Stomach smooth muscle (tissue), 2 donors: ENCODE measurements around the gene TRIM3.

ENCODE experiments used
- H3K27ac ChIP-seq: one replicate; pipeline ENCODE4 v1.7.0; 2013; ENCODE audit warnings: mild to moderate bottlenecking, low read length, inconsistent platforms
- H3K27me3 ChIP-seq, 2 donors: one replicate each; pipeline ENCODE4 v1.7.0; 2013; ENCODE audit warnings: low read length in 2 of 2; ENCODE audit not compliant: insufficient read depth in 2 of 2, control insufficient read depth in 1 of 2
- H3K36me3 ChIP-seq, 2 donors: one replicate each; pipeline ENCODE4 v1.7.0; 2013; ENCODE audit warnings: low read length in 2 of 2; ENCODE audit not compliant: control insufficient read depth in 2 of 2, insufficient read depth in 2 of 2
- H3K4me1 ChIP-seq: one replicate; pipeline ENCODE4 v1.7.0; 2013; ENCODE audit warnings: low read length; ENCODE audit not compliant: control insufficient read depth, insufficient read depth
- H3K4me3 ChIP-seq, 2 donors: one replicate each; pipeline ENCODE4 v1.7.0; 2013; ENCODE audit warnings: low read length in 2 of 2
- H3K9ac ChIP-seq, 2 donors: one replicate each; pipeline ENCODE4 v1.7.0; 2013; ENCODE audit warnings: low read length in 2 of 2, mild to moderate bottlenecking in 1 of 2
- H3K9me3 ChIP-seq, 2 donors: one replicate each; pipeline ENCODE4 v1.7.0; 2013; ENCODE audit warnings: low read length in 2 of 2; ENCODE audit not compliant: control insufficient read depth in 2 of 2
- donor health status: healthy.
- donor health status: Pancreatic carcinoma.

TRIM3 gene

DNA sequence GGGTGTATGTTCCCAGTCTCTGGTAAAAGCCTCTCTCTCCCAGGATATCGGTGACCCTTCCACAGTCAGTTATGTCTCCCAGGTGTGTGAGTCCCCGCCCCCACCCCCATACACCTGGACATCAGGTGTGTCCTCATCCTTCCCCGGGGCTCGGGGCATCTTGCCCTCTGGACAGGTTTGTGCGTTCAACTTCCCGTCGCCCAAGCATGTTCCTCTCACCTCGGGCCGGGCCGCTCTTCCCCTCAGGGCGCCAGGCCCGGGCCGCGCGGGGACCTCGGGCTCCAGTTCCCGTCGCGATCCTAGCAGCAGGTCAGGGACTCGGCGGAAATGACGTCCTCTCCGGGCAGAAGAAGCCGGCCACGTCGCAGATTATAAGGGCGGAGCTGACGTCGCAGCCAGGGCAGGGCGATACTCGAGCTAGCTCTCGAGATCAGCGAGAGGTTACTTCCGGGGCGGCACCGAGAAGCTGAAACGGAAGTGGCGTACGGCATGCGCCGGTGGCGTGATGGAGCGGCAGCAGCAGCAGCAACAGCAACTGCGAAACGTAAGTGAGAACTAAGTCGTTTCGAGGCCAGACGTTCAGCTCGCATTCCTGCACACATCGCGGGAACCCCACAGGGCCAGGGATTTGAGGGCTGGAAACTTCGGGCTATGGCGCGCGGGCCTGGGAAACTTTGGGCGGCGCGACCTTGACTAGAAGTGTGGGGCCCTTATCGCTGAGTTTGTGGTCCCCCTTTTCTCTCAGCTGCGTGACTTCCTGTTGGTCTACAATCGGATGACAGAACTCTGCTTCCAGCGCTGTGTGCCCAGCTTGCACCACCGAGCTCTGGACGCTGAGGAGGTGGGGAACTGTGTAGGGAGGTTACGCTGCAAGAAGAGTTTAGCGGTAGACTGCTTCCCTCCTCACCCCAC lies 7.5 kb upstream of the TRIM3 start, which contains the start of the genes ARFIP2 and TIMM10B:
ARFIP2 (minus strand) TSS at position 320 of the 912 bp plus-strand sequence. CDS start 910 bp downstream, outside the sequence.
TIMM10B (plus strand) TSS at position 490 of the 912 bp plus-strand sequence; CDS start at position 506, 16 bp downstream.
- Histone ChIP-seq H3K9me3 (no peaks in the 10 kb centered on the region), H3K27me3 (no peaks in the 10 kb centered on the region), H3K27ac (peak within 1 kb of the TSS; percentile 92), H3K4me1 (peaks cover 29% of the 10 kb centered on the region), H3K4me3 (peak within 1 kb of the TSS; percentile 95 to 99), H3K9ac (peak within 1 kb of the TSS; percentile 89 to 98), H3K36me3 (peaks cover 41 to 52% of the 10 kb centered on the region in 2 donors)

DNA sequence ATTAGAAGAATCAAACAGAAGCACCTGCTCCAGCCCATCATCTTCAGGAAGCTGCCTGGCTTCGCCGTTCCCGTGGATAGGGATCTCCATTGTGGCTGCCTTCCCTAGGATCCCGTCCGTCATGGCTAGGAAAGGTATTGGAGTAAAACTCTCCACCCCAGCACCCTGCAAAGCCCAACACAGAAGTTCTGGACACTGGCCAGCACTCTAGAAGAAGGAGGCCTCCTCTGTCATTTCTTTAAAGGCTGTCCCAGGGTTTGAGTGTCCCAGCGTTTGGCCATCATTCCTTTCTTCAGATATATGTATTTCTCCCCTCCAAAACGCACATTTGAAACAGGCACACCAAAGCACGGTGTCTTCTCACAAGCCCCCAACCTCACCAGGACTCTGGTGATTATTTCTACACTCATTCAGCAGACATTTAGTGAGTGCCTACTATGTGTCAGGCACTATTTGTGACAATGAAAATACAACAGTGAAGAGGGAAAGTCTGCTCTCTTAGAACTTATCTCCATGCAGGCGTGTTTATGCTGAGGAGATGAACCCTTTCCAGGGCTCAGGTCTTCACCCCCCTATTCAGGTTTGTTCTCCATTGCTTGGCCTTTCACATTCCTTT lies 6.7 kb upstream of the TRIM3 start:
- Histone ChIP-seq H3K36me3 (peaks cover 36 to 52% of the 10 kb centered on the region in 2 donors), H3K9ac (peak overlapping the region; percentile 89 to 98), H3K4me3 (peak overlapping the region; percentile 95 to 99), H3K27me3 (no peaks in the 10 kb centered on the region), H3K27ac (peak overlapping the region; percentile 92), H3K9me3 (no peaks in the 10 kb centered on the region), H3K4me1 (peaks cover 29% of the 10 kb centered on the region)

DNA sequence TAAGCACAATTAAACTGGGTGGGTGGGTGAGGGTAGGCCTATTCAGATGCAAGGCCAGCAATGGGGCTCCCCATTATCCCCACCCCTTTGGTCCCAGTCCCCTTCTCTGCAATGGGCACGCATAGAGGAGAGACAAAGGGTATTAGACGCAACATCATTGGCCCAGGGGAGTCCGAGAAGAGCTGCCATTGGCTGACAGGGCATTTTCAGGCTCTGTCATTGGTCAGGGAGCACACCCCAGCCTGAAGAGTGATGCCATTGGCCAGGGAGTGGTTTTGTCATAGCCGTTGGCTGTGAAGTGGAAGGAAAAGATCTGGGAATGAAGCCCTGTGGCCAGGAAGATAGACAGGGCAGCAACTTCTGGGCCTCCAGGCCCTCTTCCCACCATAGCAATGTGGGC lies 2.8 kb upstream of the TRIM3 start:
- no peaks in the 10 kb centered on the region for H3K9me3 ChIP-seq
- H3K27ac ChIP-seq: no peak overlapping the region
- no peak overlapping the region for H3K9ac ChIP-seq
- no peaks in the 10 kb centered on the region for H3K27me3 ChIP-seq
- peaks cover 18 to 31% of the 10 kb centered on the region in 2 donors for H3K36me3 ChIP-seq
- H3K4me3 ChIP-seq: no peak overlapping the region
- H3K4me1 ChIP-seq: peaks cover 37% of the 10 kb centered on the region

DNA sequence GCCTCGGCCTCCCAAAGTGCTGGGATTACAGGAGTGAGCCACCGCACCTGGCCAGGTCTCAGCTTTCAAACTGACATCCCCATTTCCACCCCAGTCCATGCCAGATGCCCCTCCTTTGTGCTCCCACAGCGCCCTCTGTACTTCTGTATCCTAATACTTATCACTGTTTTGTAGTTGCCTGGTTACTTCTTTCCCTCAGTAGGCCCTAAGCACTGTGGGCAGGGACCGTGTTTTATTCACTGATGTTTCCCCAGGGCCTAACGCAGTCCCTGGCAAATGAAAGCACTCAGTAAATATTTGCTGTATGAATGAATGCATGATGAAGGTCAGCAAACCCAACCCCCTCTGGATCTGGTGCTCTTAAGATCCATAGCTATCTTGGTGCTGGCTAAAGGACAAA lies 2.2 kb upstream of the TRIM3 start:
- Histone ChIP-seq H3K27ac (no peak overlapping the region), H3K27me3 (no peaks in the 10 kb centered on the region), H3K4me3 (no peak overlapping the region), H3K9ac (no peak overlapping the region), H3K9me3 (no peaks in the 10 kb centered on the region), H3K4me1 (peaks cover 34% of the 10 kb centered on the region), H3K36me3 (peaks cover 18 to 31% of the 10 kb centered on the region in 2 donors)

DNA sequence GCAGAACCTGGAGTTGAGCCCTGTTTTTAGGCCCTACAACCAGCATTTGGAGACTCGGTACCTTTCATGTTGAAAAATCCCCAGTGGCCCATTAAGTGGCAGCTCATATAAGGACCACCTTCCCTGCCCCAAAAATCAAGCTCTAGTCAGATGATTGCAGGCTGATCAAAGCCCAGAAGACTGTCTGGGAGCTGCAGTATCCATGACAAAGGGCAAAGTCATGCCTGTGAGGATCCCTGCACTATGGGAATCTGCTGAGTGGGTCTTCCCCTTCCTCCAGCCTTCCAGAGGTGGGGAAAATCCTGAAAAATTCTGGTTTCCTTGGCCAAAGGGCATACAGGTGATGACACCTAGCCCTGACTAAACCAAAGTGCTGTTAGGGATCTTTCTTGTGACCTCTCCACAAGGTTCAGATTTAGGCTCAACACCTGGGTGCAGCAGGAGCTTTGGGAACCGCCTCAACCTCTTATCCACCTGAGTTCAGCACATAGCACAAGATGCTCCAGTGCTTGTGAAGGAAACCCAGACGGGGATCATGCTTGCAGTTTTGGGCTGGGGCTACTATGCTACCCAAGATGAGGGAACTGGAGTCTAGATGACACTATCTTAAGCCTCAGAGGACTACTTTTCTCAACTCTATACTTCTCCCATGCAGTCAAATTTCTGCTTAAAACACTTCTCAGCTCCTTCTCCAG lies 1.2 kb upstream of the TRIM3 start:
- Histone ChIP-seq H3K4me3 (peak overlapping the region in 1 of 2 donors; percentile 80), H3K27me3 (no peaks in the 10 kb centered on the region), H3K27ac (peak overlapping the region; percentile 87), H3K9ac (peak overlapping the region; percentile 73 to 88), H3K9me3 (no peaks in the 10 kb centered on the region), H3K36me3 (peaks cover 18 to 33% of the 10 kb centered on the region in 2 donors), H3K4me1 (peaks cover 24% of the 10 kb centered on the region)

DNA sequence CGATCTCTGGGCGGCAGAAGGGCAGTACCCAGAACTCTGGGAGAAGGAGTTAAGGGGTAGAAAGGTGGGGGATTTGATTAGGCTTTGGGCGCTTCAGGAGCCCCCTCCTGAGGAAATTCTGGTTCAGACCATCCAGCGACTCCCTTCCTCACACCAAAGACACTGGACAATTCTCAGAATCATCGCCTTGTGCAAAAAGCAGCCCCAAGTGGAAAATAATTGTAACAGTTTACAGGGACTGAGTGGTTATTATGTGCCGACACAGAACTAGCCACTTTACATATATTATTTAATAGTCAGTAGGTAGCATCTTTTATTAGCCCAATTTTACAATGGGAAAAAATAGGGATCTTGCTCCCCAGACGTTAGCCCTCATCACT lies 662 bp upstream of the TRIM3 start:
- Histone ChIP-seq H3K36me3 (peaks cover 18 to 30% of the 10 kb centered on the region in 2 donors), H3K9ac (peak overlapping the region; percentile 73 to 88), H3K9me3 (no peaks in the 10 kb centered on the region), H3K27ac (peak overlapping the region; percentile 87), H3K4me1 (peaks cover 25% of the 10 kb centered on the region), H3K4me3 (peak overlapping the region; percentile 71 to 80), H3K27me3 (no peaks in the 10 kb centered on the region)

DNA sequence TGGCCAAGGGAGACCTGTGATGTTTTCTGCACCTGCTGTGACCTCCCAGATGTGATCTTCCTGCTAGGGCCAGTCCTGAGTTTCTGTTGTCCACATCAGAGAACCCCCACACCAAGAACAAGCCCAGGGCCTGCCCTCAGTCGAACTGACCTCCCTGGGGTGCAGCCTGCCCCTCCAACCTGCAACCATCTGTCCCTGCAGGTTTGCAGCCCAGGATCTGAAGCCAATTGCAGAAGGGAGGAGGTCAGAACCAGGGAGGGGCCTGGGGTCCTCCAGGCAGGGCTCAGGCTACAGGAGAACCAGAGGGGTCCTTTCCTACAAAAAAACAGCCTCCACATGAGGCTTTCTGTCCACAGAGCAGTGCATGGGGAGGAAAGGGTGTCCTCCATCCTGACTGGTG lies 807 bp downstream of the TRIM3 start:
- Histone ChIP-seq H3K27me3 (no peaks in the 10 kb centered on the region), H3K4me1 (peaks cover 38% of the 10 kb centered on the region), H3K36me3 (peaks cover 13 to 17% of the 10 kb centered on the region in 2 donors), H3K4me3 (peak overlapping the region; percentile 57 to 91), H3K9ac (peak overlapping the region; percentile 53 to 60), H3K27ac (no peak overlapping the region), H3K9me3 (no peaks in the 10 kb centered on the region)

DNA sequence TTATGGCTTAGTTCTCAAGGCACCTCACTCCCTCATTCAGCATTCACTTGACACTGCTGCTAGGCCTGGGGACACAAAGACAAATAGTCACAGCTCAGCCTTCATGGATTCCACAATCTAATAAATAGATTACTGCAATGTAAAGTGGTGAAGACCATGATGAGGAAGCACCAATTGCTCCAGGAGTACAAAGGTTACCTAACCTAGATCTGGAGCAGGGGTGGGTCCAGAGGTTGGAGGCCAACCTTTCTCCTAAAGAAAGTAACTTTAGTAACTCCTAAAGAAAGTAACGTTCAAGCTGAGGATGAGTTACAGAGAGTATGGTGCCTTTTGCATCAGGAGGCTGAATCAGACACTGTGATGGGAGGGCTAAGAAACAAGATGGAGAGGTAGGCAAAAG lies 4.1 kb downstream of the TRIM3 start:
- Histone ChIP-seq H3K9ac (peak overlapping the region in 1 of 2 donors; percentile 51), H3K27me3 (no peaks in the 10 kb centered on the region), H3K9me3 (no peaks in the 10 kb centered on the region), H3K36me3 (peaks cover 4 to 9% of the 10 kb centered on the region in 2 donors), H3K4me3 (peak overlapping the region in 1 of 2 donors; percentile 35), H3K4me1 (peaks cover 31% of the 10 kb centered on the region), H3K27ac (peak overlapping the region; percentile 71)

DNA sequence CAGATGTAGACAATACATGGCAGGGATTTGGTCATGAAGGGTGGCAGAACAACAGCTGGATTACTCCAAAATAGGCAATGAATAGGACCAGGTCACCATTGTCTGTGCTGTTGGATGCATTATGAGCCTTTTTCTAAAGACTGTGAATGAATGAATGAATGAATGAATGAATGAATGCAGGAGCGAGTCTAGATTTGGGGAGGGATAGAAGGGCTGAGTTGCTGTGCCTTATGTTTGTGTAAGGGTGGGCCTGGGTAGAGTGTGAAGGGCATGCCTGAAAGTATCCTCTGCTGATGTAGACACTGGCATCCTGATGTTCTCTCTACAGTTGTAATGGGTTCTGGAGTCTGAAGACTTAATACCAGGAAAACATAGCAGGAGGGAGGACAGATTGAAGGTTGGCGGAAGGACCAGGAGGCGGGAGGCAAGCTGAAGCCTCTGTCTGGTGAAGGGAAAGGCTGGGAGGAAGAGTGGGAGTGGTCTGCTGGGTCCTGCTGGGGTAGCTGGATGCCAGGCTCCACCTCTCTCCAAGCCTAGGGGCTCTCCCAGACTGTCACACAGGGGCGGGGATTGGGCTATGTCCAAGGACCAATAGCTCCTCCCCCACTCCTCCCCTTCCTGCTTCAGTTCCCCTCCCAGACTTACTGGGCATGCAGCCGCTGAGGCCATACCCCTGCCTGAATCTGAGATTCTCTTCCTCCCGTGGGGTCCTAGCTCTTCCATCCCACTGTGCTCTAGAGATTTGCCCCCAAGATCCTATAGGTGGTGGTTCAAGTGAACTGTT lies 4.8 kb downstream of the TRIM3 start:
- H3K9me3 ChIP-seq: no peaks in the 10 kb centered on the region
- peak overlapping the region; percentile 71 for H3K27ac ChIP-seq
- peaks cover 8 to 15% of the 10 kb centered on the region in 2 donors for H3K36me3 ChIP-seq
- H3K4me1 ChIP-seq: peaks cover 25% of the 10 kb centered on the region
- no peaks in the 10 kb centered on the region for H3K27me3 ChIP-seq
- H3K4me3 ChIP-seq: peak overlapping the region in 1 of 2 donors; percentile 35
- peak overlapping the region in 1 of 2 donors; percentile 51 for H3K9ac ChIP-seq

DNA sequence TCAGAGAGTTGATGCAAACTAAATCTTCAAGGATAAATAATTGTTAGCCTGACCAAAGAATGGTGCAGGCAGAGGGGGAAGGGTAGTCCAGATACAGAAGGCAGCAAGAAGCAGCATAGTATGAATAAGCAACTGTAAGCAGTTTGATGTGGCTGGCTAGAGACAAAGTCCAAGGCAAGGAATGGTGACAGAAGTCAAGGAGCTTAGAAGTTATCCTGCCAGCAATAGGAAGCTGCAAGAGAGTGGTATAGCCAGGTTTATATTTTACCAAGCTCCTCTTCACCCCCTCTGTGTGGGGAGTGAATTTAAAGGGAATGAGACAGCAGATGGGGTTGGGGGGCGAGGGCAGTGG lies 14.7 kb downstream of the TRIM3 start:
- Histone ChIP-seq H3K27ac (no peak overlapping the region), H3K27me3 (no peaks in the 10 kb centered on the region), H3K4me1 (no peaks in the 10 kb centered on the region), H3K9ac (no peak overlapping the region), H3K4me3 (no peak overlapping the region), H3K36me3 (peaks cover 39 to 75% of the 10 kb centered on the region in 2 donors), H3K9me3 (no peaks in the 10 kb centered on the region)
